K562 (cell line): Measurements from ENCODE around the gene OR11G2. TPM values are rescaled to one million over a fixed set of nuclear protein-coding genes. Genes with fewer than 3 reads are reported as not detected.

ENCODE experiments used
- ARHGAP35 ChIP-seq: fragments of 450-650 bp; IDR thresholded peaks from 2 replicates; pipeline ENCODE4 v1.6.1; 2018; ENCODE audit not compliant: partially characterized antibody
- CBX5 ChIP-seq: IDR thresholded peaks from 2 replicates; pipeline ENCODE4 v1.6.1; 2014; ENCODE audit warnings: low read depth, borderline replicate concordance
- FOSL1 ChIP-seq: fragments of 200-800 bp; sonication (Bioruptor generic); conservative IDR thresholded peaks from 2 replicates; pipeline ENCODE4 v1.6.1; 2016; ENCODE audit warnings: missing genetic modification characterization, missing compliant biosample characterization
- KDM2B ChIP-seq: fragments of 250-450 bp; sonication (Bioruptor Pico); IDR thresholded peaks from 2 replicates; pipeline ENCODE4 v1.8.0; 2021; ENCODE audit warnings: mild to moderate bottlenecking, moderate library complexity
- MEF2A ChIP-seq: IDR thresholded peaks from 2 replicates; pipeline ENCODE4 v1.6.1; 2011; ENCODE audit warnings: low read depth, mild to moderate bottlenecking, low read length, moderate library complexity; ENCODE audit not compliant: control insufficient read depth
- PHF21A ChIP-seq: fragments of 450-650 bp; IDR thresholded peaks from 2 replicates; pipeline ENCODE4 v1.6.1; 2017; ENCODE audit warnings: low read depth, borderline replicate concordance
- POLR2H ChIP-seq: IDR thresholded peaks from 2 replicates; pipeline ENCODE4 v1.6.1; 2016; ENCODE audit warnings: missing genetic modification characterization, low read depth, mild to moderate bottlenecking, control low read depth, missing compliant biosample characterization, moderate library complexity
- SMC3 ChIP-seq: conservative IDR thresholded peaks from 2 replicates; pipeline ENCODE4 v1.6.1; 2011; ENCODE audit warnings: low read depth, low read length, improper control_type of control experiment; ENCODE audit not compliant: insufficient read depth
- ZNF140 ChIP-seq: fragments of 250-450 bp; sonication (Bioruptor Pico); IDR thresholded peaks from 2 replicates; pipeline ENCODE4 v1.8.0; 2021; ENCODE audit warnings: moderate library complexity, mild to moderate bottlenecking, inconsistent platforms
- ZNF143 ChIP-seq: sonication (generic); formaldehyde crosslinking; IDR thresholded peaks from 2 replicates; pipeline ENCODE4 v1.9.0; 2022; ENCODE audit warnings: mild to moderate bottlenecking, missing genetic modification reagents
- ZNF384 ChIP-seq: IDR thresholded peaks from 2 replicates; pipeline ENCODE4 v1.6.1; 2012; ENCODE audit warnings: low read depth, low read length, improper control_type of control experiment
- polyA plus RNA-seq, 8 experiments: library from polyadenylated mRNA; depleted of rRNA in 4 of 8; stranded (reverse) in 5 of 8; unstranded in 3 of 8; fragments of >200 nt; fragmentation: Nextera tagmentation in 2 of 8; fragmentation: Illumina TruSeq in 1 of 8; extraction: Ambion mirVana in 2 of 8; extraction: Trizol in 1 of 8; gene quantifications; 2 replicates each; pipeline versions ENCODE4 v1.2.1 to v1.2.3, GENCODE V29; 2011 to 2014; ENCODE audit warnings: inconsistent platforms in 1 of 8, missing spikeins in 1 of 8
- total RNA-seq, 7 experiments: library from RNA; depleted of rRNA in 6 of 7; stranded (reverse); fragments of >200 nt in 6 of 7; fragmentation: Illumina TruSeq in 2 of 7; extraction: Trizol in 2 of 7; gene quantifications; 2 replicates each; pipeline versions ENCODE4 v1.2.1 to v1.2.3, GENCODE V29; 2011 to 2021; ENCODE audit warnings: low replicate concordance in 1 of 7
- TF ChIP-seq, protein P1 (sequence below), 3 experiments: IDR thresholded peaks in 2 of 3; conservative IDR thresholded peaks in 1 of 3; 2 replicates each; pipeline ENCODE4 v1.5.1; 2011 to 2012; ENCODE audit warnings: low read length in 3 of 3, mild to moderate bottlenecking in 3 of 3, control low read depth in 2 of 3, improper control_type of control experiment in 1 of 3, inconsistent platforms in 1 of 3, low read depth in 1 of 3, mixed read lengths in 1 of 3, moderate library complexity in 1 of 3; ENCODE audit not compliant: insufficient read depth in 2 of 3
- TF ChIP-seq, protein P2 (sequence below): fragments of 250-450 bp; sonication (Bioruptor Pico); IDR thresholded peaks from 2 replicates; pipeline ENCODE4 v1.4.0; 2020; ENCODE audit warnings: mild to moderate bottlenecking
- TF ChIP-seq, protein P3 (sequence below), 2 experiments: IDR thresholded peaks in 1 of 2; conservative IDR thresholded peaks in 1 of 2; 2 replicates each; pipeline ENCODE4 v1.6.1; 2016; ENCODE audit warnings: low read depth in 2 of 2, mild to moderate bottlenecking in 1 of 2, missing compliant biosample characterization in 1 of 2, missing genetic modification characterization in 1 of 2, moderate library complexity in 1 of 2
- TF ChIP-seq, protein P4 (sequence below): fragments of 450-650 bp; IDR thresholded peaks from 2 replicates; pipeline ENCODE4 v1.6.1; 2018; ENCODE audit warnings: mild to moderate bottlenecking, low read depth; ENCODE audit not compliant: partially characterized antibody
- TF ChIP-seq, protein P5 (sequence below): fragments of 450-650 bp; IDR thresholded peaks from 2 replicates; pipeline ENCODE4 v1.6.1; 2016; ENCODE audit warnings: antibody characterized with exemption
- TF ChIP-seq, protein P6 (sequence below): IDR thresholded peaks from 2 replicates; pipeline ENCODE4 v1.6.1; 2011; ENCODE audit not compliant: insufficient read length; ENCODE audit errors: extremely low read depth

The OR11G2 gene
- total and polyA plus RNA-seq, 9 of the 15 experiments (the other 6 are each of a cell fraction or from before 2014, with no cell fraction given) = not detected

DNA sequence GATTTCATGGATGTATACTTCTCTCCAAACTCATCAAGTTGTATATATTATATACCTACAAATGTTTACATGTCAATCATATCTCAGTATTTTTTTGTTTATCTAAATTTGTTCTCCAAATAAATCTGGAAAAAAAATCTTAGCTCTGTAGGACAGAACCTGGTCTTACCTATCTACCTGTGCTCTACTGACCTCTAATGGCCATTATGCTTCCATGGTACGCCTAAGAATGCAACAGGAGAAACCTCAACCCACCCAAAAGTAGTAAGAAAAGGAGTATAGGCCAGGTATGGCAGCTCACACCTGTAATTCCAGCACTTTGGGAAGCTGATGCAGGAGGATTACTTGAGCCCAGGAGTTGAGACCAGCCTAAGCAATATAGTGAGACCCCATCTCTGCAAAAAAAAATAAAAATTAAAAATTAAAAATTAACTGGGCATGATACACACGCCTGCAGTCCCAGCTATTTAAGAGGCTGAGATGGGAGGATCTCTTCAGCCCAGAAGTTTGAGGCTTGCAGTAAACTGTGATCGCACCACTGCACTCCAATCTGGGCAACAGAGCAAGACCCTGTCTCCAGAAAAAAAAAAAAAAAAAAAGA, 57.0 kb downstream of the OR11G2 start (continued):
- TF ChIP-seq PHF21A (no peak), POLR2H (tag) (no peak), ZNF384 (0 out of 2 replicates have a peak, but pooled peaks have one; percentile 29), MEF2A (no peak), ARHGAP35 (no peak), SMC3 (0 out of 2 replicates have a peak, but pooled peaks have one; percentile 22), KDM2B (CRISPR knock-in tag) (no peak), CBX5 (no peak), ZNF140 (no peak), ZNF143 (CRISPR knock-in tag) (no peak), FOSL1 (no peak)
- TF ChIP-seq, protein P1, sequence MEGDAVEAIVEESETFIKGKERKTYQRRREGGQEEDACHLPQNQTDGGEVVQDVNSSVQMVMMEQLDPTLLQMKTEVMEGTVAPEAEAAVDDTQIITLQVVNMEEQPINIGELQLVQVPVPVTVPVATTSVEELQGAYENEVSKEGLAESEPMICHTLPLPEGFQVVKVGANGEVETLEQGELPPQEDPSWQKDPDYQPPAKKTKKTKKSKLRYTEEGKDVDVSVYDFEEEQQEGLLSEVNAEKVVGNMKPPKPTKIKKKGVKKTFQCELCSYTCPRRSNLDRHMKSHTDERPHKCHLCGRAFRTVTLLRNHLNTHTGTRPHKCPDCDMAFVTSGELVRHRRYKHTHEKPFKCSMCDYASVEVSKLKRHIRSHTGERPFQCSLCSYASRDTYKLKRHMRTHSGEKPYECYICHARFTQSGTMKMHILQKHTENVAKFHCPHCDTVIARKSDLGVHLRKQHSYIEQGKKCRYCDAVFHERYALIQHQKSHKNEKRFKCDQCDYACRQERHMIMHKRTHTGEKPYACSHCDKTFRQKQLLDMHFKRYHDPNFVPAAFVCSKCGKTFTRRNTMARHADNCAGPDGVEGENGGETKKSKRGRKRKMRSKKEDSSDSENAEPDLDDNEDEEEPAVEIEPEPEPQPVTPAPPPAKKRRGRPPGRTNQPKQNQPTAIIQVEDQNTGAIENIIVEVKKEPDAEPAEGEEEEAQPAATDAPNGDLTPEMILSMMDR (IDR thresholded peaks at IDR 0.05 in 2 of 3, conservative IDR thresholded peaks at IDR 0.05 in 1 of 3; ENCODE audit: insufficient read depth in 2 of 3, low read depth in 1 of 3, low read length in 3 of 3) = peak; percentile 41 to 62 (median 52); a peak in 5 of 6 replicates
- TF ChIP-seq, protein P2, sequence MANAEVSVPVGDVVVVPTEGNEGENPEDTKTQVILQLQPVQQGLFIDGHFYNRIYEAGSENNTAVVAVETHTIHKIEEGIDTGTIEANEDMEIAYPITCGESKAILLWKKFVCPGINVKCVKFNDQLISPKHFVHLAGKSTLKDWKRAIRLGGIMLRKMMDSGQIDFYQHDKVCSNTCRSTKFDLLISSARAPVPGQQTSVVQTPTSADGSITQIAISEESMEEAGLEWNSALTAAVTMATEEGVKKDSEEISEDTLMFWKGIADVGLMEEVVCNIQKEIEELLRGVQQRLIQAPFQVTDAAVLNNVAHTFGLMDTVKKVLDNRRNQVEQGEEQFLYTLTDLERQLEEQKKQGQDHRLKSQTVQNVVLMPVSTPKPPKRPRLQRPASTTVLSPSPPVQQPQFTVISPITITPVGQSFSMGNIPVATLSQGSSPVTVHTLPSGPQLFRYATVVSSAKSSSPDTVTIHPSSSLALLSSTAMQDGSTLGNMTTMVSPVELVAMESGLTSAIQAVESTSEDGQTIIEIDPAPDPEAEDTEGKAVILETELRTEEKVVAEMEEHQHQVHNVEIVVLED = no peak
- TF ChIP-seq, protein P3, sequence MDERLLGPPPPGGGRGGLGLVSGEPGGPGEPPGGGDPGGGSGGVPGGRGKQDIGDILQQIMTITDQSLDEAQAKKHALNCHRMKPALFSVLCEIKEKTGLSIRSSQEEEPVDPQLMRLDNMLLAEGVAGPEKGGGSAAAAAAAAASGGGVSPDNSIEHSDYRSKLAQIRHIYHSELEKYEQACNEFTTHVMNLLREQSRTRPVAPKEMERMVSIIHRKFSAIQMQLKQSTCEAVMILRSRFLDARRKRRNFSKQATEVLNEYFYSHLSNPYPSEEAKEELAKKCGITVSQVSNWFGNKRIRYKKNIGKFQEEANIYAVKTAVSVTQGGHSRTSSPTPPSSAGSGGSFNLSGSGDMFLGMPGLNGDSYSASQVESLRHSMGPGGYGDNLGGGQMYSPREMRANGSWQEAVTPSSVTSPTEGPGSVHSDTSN (CRISPR knock-in tag; IDR thresholded peaks at IDR 0.05; ENCODE audit: low read depth) = no peak
- TF ChIP-seq, protein P3 (tag; conservative IDR thresholded peaks at IDR 0.05; ENCODE audit: low read depth) = no peak
- TF ChIP-seq, protein P4, sequence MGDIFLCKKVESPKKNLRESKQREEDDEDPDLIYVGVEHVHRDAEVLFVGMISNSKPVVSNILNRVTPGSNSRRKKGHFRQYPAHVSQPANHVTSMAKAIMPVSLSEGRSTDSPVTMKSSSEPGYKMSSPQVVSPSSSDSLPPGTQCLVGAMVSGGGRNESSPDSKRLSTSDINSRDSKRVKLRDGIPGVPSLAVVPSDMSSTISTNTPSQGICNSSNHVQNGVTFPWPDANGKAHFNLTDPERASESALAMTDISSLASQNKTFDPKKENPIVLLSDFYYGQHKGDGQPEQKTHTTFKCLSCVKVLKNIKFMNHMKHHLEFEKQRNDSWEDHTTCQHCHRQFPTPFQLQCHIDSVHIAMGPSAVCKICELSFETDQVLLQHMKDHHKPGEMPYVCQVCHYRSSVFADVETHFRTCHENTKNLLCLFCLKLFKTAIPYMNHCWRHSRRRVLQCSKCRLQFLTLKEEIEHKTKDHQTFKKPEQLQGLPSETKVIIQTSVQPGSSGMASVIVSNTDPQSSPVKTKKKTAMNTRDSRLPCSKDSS = no peak
- TF ChIP-seq, protein P5, sequence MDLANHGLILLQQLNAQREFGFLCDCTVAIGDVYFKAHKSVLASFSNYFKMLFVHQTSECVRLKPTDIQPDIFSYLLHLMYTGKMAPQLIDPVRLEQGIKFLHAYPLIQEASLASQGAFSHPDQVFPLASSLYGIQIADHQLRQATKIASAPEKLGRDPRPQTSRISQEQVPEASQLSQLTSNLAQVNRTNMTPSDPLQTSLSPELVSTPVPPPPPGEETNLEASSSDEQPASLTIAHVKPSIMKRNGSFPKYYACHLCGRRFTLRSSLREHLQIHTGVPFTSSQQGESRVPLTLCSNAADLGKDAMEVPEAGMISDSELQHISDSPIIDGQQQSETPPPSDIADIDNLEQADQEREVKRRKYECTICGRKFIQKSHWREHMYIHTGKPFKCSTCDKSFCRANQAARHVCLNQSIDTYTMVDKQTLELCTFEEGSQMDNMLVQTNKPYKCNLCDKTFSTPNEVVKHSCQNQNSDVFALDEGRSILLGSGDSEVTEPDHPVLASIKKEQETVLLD = no peak
- TF ChIP-seq, protein P6, sequence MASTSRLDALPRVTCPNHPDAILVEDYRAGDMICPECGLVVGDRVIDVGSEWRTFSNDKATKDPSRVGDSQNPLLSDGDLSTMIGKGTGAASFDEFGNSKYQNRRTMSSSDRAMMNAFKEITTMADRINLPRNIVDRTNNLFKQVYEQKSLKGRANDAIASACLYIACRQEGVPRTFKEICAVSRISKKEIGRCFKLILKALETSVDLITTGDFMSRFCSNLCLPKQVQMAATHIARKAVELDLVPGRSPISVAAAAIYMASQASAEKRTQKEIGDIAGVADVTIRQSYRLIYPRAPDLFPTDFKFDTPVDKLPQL = no peak
